Inflammatory macrophage (primary cell): ENCODE data around the gene PIP5KL1.
"Not testable (repeated sequence)": the region's sequence is repeated elsewhere in the genome, so short reads cannot be mapped to it uniquely, and the experiment has no call there.

Source experiments
- DNase-seq, 2 donors: peaks; one replicate each; pipeline ENCODE4 v3.0.0-alpha.2; 2020 to 2022

Gene PIP5KL1

DNA sequence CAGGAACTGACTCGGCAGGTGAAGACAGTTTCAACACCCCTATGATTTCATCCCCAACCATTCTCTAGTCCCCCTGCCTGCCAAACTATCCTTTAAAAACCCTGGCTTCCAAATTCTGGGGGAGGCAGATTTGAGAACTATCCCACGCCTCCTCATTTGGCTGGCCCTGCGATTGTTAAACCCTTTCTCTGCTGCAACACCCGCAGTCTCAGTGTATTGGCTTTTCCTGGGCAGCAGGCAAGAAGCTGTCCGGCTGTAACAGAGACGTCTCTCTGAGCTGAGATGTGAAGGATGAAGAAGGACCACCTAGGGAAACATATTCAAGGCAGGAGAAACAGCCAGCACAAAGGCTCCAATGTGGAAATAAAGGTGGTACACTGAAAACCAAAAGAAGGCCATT, 37.7 kb downstream of the PIP5KL1 start:
- no peak for DNase-seq

DNA sequence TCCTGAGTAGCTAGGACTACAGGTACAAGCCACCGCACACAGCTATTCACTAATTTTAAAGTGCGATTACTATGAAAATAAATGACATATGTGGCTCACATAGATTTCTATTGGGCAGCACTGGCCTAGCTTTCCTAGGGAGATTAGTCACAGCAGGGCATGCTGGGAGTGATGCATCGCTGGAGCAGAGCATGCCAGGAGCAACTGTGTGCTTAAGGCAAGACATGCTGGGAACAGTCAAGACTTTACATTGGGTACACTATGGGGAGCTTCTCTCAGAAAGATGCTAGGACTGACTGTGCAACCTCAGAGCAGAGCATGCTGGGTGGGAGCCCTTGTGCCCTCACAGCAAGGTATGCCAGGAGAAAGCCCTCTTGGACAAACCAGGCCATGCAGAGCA, 40.5 kb downstream of the PIP5KL1 start:
- no peak for DNase-seq

DNA sequence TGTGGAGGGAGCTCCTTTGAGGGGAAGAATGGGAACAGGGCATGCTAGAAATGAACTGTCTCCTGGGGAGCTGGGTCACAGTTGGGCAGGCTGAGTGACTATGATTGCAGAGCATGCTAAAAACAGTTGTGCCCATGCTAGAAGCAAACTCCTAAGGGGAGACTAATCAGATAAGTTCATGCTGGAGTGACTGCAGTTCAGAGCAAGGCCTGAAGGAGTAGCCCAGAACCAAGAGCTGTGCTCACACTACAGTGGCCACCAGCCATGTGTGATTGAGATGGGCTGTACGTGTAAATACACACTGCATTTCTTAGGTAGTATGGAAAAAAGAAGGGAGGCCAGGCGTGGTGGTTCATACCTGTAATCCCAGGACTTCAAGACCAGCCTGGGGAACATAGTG, 42.8 kb downstream of the PIP5KL1 start:
- DNase-seq: no peak

DNA sequence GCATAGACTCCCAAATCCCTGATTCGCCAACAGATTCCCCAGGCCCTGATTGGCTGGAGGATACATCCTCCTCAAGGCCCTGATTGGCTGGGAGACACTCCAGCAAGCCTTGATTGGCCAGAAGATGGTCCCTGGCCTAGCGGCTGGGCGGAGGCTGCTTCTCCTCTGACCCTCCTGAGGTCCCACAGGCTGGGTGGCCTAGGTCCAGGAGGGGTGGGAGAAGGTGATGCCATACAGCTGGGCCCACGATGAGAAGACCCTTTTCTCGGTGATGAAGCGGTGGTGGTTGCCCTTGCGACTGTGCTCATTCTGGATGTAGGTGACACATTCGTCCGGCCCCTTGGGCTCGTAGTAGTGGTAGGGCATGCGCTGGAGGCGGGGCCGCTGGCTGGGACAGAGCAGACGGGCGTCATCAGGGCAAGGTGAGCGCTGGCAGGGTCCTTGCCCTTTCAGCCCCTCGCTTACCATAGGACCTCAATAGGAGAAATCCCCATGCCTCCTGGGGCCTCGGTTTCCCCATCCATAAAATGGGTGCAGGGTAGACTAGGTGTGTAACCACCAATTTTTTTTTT, 44.1 kb downstream of the PIP5KL1 start:
- no peak for DNase-seq

DNA sequence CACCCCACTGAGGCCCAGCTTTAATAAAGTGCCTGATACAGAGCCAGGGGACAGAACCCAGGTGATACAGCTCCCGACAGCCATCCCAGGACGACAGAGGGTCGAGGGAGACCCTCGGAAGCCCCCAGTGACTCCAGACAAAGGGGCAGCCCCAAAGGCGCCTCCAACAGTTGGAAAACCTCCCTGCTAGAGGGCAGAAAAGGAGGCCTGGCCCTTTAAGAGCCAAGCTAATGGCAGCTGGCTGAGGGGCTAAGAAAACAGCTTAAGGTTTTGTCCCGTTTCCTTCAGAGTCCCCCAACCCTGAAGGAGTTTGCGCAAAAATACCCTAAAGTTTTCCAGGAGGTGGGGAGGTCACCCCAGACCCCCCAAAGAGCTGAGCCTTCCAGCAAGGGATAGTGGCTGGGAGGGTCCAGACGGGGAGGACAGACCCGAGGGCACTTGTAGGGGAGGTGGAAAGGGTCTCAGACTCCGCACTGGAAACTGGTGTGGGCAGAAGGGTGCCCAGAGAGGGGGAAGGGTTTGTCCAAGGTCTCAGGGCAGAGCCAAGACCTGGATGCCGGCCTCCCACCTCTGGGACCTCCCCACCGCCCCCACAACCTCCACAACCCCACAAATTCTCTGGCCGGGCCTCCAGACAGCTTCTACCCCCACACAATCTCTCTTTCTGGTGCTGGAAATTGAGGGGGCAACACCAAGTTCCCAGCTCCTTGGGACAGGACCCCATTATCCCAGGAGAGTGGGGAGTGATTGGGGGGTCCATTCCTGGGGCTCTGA, 44.9 kb downstream of the PIP5KL1 start:
- no peak for DNase-seq

DNA sequence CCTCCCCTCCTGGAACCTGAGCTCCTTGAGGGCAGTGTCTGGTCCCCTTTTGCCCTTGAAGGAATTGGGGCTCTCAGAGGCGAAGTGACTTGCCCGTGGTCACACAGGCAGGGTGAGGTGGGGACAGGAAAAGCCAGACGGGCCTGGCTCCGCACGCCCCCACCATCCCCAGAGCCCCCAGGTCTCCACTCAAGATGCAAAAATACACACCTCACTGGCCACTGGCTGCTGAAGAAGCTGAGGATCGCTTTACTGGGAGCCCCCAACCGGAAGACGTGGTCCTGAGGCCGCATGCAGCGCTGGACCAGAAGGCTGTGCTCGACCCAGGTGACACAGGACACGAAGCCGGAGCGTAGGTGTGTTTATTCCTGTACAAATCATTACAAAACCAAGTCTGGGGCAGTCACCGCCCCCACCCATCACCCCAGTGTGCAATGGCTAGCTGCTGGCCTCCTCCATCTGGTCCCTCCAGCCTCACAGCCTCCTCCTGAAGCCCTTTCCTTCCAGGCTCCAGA, 45.5 kb downstream of the PIP5KL1 start:
- no peak for DNase-seq

DNA sequence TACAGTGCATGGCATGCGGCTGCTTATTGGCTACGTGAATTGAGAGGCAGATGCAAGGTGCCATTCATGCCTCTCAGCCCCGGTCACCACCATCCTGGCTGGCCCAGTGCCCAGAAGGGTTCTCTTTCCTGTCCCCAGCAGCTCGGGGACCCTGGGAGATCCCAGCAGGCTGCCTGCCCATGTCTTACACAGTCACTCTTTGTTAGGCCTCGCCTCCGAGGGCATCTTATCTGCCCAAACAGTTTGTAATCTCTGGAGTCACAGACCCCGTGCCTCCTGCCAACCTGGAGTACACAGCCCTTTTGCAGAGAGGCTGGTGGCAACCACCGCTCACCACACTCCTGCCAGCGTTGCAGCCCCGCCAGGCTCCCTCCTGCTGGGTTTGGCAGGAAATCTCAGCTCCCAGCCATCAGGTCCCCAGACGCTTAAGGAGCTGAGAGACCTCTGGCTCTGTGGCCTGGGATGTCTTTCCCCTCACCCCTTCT, 46.1 kb downstream of the PIP5KL1 start:
- no peak for DNase-seq

DNA sequence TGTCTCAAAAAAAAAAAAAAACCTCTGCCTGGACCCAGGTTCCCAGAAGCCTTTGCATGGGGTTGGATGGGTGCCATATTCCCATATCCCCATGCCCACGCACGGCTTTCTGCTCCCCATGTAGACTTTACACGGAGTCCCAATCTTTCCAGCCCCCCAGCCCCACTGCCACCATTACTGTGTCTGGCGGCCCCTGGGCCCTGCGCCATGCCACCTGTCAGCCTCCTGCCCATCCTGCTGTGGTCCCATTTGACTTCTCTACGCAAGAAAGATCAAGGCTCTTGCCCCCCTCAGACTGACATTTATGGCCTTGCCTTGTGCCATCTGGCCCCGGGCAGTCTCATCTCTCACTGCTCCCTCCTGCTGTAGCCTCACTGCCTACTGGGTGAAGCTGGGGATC, 46.6 kb downstream of the PIP5KL1 start:
- DNase-seq: no peak

DNA sequence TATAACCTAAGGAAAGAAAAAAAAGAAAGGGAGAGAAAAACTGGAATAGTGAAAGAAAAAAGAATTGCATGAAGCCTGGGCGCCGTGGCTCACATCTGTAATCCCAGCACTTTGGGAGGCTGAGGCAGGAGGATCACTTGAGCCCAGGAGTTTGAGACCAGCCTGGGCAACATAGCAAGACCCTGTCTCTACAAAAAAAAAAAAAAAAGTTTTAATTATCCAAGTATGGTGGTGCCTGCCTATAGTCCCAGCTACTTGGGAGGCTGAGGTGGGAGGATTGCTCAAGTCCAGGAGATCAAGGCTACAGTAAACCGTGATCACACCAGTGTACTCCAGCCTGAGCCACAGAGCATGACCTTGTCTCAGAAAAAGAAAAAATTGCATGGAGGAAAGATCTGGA, 48.9 kb downstream of the PIP5KL1 start:
- DNase-seq: not testable (repeated sequence)

DNA sequence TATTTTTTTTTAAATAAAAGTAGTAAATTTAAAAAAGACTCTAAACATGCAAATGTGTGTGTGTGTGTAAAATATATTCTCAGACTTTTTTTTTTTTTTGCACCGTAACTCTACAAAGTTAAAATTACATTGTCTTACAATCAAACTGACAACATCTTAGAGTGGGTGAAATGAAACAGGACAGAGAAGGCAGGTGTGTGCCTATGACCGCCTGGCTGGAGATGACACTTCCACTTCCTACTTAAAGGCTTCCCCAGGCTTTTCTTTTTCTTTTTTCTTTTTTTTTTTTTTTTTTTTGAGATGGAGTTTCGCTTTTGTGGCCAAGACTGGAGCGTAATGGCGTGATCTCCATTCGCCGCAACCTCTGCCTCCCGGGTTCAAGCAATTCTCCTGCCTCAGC, 50.4 kb downstream of the PIP5KL1 start:
- no peak for DNase-seq

DNA sequence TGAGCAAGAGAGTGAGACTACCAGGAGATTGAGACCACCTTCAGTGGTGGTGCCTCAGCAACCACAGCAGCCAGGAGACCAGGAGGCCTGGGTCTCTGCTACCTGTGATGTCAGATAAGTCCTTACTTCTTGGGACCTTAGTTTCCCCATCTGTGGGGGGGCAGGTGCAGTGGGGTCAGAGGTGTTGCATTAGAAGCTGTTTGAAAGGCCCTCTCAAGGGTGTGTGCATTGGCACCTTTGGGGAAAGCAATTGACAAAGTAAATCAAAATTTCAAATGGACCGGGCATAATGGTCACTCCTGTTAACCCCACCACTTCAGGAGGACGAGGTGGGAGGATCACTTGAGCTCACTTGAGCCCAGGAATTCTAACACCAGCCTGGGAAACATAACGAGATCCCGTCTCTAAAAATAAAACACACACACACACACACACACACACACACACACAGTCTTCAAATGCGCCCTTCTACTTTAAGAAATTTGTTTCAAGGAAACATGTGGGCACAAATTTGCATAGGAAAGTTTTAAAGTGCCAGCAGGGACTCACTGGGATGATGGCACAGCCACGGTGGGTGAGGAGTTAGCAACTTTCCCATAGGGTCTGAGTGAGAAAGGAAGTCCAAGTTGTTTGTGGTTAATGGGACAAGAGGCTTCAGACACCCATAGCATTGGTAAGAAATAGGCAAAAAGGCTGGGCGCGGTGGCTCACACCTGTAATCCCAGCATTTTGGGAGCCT, 51.8 kb downstream of the PIP5KL1 start:
- no peak for DNase-seq

DNA sequence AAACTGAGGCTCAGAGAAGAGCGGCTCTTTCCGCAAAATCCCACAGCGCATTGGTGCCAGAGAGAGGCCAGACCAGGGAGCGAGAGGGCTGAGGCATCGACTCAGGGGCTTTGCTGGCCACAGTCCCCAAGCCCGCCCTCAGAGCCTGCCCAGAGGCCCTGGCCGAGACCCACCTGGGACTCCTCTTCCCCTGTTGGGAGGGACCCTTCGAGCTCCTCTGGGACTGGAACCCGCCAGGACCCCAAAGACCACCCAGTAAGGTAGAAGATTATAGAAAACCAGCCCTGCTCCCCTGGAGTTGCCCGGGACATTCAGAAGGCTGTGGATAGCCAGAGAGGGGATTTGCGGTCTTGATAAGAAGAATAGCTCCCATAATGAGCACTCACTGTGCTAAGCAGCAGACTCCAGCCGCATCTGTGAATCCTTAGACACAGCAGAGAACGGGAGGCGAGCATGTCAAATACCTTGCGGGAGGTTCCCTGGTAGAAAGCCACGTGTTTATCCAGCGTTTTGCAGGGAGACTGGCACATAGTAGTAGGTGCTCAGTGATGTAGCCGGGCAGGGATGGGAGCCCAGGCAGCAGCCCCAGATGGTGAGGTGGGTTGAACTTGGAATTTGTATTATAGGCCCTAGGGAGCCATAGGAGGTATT, 52.5 kb downstream of the PIP5KL1 start:
- DNase-seq: no peak

DNA sequence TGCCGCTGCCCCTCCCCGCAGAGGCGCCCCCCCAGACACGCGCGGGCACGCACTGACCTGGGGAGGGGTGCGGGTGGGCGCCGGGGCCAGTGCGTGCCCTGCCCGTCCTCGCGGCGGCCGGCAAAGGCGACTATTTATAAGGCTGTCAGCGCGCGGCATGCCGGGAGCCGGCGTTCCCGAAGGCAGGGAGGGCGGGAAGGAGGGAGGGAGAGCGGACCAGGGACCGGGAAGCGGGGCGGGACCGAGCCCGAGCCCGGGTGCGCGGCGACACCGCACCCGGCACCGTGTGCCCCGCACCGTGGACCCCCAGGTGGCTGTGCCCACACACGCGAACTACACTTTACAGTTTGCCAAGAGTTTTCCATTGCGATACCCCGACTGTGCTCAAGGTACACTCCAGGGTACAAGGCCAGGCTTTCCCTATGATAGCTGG, 53.0 kb downstream of the PIP5KL1 start, which contains the start of gene AK1:
Gene AK1 (minus strand): TSS at position 110 of the 433 bp plus-strand sequence. CDS start 3,058 bp downstream, outside the sequence.
- DNase-seq: no peak

DNA sequence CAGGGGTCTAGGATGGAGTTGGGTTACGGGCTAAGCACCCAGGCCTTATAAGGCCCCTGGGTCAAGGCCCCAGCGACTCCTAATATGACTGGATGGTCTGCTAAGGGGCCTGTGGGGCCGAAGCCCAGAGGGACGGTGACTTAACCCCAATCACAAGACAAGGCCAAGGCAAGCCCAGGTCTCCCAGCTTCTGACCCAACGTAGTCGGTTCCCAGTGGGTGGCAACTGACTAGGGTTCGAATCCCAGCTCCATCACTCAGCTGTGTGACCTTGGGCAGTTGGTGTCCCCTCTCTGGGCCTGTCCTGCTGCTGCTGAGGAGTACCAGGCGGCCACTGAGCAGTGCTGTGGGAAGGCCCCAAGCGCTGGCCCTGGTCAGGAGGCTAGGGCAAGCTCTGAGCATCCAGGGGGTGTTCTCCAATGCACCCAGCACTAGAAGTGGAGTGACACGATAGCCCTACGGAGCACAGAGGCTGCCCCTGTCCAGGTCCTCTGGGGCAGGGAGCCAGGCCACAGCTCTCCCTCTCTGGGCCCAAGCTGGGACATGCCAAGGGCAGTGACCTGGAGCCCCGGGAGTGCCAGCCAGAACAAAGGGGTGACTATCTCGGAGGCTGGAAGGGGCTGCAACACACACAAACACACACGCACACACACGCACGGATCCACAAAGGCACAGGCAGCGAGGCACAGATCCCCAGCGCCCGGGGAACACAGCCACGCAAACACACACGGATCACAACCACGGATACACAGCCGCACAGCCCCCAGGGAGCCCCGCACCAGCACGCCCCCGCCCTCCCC, 53.6 kb downstream of the PIP5KL1 start:
- DNase-seq: no peak

DNA sequence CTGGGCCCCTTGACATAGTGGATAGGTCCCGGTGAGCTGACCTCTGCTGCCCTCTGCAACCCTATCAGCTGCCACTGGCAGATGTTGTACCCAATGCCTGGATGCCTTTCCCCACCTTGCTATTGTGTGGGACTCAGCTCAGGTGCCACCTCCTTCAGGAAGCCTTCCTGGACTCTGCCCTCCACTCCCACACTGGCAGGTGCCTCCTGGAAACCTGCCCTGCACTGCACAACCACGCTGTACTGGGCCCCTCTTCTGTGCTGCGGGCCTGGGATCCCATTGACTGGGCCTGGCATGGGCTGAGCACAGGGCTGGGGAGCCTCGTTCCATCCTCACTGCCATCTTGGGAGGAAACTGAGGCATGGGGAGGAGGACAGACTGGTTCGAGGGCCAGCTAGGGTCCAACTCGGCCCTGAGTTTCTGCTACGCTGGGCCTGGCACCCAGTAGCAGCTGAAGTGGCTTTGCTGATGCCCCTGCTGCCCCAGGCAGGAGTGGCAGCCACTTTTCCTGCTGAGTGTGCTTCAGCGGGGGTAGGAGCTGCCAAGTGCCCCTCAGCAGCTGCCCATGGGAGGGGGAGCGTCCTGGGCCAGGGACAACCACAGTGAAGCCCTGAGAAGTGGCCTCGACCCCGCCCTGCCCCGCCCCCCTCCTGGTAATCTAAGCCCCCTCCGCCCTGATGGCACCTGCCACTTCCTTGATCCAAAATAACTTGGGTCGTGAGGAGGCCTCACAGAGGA, 54.4 kb downstream of the PIP5KL1 start:
- no peak for DNase-seq

DNA sequence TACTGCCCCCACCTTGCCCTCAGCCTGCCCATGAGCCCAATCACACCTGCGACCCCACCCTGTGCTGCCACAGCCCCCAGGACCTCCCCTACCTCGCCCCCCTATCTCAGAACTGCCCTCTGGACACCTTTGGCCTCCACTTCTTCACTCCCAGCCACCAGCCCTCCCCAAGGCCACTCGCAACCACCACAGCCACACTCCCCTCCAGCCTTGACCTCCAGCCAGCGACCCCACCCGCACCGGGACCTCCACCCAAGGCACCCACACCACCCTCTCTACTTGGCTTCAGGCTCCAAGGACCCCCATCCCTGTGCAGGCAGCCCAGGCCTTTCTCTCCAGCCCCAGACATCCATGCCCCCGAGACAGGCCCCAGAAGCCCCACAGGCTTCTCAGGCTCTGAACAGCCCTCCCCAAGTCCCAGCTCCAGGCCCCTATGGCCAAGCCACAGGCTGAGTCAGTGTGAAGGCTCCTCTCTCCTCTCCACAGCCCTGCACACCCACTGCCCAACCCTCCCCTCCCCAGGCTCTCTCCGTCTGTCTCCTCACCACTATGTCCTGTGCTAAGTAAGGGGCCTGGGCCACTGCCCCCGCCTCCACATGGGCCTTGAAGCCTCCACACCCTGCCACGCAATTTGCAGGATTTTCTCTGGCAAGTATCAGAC, 55.1 kb downstream of the PIP5KL1 start:
- DNase-seq: no peak

DNA sequence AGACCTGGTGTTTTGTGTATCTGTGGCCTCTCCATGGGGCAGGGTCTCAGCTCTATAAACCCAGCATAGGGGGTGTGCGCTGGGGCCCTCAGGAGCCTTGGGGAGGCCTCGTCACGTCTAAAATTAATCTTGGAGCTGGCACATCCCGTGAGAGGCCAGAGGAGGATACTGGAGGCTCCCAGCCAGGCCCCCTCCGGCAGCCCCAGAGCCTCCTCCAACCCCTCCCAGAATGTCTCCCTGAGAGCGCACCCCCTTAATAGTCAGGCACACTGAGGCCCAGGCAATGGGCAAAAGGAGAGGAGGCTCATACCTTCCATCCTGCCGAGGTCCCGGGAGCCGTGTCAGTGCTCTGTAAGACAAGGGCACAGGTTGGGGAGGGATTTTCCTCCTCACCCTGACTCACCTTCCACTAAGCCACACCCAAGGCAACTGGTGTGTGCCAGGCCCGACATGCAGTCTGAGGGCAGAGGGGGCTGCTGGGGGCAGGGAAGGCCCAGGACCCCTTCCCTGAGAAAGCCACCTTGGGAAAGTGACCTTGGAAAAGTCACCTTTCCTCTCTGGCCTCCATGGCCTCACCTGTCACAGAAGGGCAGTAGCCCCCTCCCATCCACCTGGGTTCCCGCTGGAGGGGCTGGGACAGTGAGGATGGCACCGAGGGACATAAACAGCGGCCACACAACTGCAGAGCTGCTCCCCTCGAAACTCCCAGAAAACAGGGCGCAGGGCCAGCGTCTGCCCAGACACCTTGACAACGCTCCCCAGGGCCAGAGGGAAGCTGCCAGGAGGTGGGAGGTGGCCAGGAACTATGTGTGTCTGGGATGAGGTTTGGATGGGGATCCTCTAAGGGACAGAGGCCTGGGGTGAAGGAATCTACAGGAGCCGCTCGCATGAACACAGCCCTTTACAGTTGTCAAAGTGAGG, 56.0 kb downstream of the PIP5KL1 start:
- no peak for DNase-seq

DNA sequence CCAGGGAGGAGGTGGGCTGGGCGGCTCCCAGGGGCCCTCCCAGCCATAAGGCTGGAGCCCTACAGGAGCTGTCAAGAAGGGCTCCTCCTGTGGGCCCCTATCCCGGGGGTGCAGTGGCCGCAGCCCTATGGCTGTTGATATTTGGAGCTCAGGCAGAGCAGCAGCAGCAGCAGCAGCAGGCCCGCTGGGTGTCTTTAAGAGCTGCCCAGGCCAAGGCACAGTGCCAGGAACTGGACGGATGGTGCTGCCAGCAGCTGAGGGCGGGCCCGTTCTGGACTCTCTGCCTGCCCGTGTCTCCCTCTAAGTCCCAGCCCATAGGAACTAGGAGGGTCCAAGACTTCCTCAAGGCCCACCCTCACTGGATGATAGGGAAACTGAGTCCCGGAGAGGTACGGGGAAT, 56.7 kb downstream of the PIP5KL1 start:
- no peak for DNase-seq

DNA sequence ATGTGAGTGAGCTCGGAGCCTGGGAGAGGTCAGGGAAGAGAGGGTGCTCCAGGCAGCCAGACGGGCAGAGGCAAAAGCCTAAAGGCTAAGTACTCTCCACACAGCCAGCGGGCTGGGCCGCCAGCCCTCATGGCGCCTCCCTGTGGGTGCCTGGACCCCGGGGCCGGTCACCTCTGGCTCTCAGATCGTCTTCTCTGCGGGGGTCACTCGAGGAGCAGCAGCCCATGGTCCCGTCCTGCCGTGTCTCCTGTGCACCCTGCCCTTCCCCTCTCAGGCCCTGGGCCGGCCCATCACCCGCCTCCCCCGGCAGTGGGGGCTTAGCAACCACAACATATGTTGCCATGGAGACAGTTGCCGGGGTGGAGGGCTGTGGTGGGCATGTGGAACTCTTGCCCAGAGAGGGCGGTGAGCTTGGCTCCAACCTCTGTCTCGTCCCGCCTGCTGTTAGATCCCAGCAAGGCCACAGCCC, 57.3 kb downstream of the PIP5KL1 start:
- DNase-seq: no peak
